Activated CD8-positive, alpha-beta memory T cell treated with anti-CD3 and anti-CD28 coated beads, Interleukin-2, amount 50 U/mL, for 24 hours (primary cell): Measurements from ENCODE around the gene ATP13A4.
"Not testable (repeated sequence)": the region's sequence is repeated elsewhere in the genome, so short reads cannot be mapped to it uniquely, and the experiment has no call there.

ENCODE experiments used
- DNase-seq: peaks from one replicate; pipeline ENCODE4 v3.0.0-alpha.2; 2020; ENCODE audit errors: extremely low read depth

Gene ATP13A4

DNA sequence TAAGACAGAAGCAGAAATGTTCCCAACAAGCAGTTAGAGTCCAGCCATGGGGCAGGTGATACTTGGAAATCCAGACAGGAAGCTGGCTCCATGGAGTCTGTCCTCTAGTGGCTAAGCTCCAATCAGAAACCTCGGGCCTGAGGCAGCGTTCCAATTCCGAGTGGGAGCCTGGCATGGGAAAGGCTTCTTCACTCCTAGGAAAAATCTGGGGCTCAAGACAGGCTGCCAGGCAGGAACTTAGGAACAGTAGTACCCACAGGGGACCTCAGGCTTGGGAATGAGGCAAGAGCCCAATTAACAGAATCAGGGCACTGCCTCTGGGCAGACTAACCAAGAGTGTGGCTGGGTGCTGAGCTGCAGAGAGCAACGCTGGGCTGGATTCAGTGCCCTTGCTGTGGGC lies 6.2 kb upstream of the ATP13A4 start:
- no peak for DNase-seq

DNA sequence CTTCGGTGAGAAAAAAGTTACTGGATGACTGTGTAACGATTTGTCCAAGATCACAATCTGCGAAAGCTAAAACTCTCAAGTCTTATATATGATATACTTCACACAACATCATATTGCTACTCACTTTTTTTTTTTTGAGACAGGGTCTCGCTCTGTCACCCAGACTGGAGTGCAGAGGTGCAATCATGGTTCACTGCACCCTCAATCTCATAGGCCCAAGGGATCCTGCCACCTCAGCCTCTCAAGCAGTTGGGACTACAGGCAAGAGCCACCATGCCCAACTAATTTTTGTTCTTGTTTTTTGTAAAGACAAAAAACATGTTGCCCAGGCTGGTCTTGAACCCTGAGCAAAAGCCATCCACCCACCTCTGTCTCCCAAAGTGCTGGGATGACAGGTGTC lies 5.4 kb upstream of the ATP13A4 start:
- DNase-seq, result no peak

DNA sequence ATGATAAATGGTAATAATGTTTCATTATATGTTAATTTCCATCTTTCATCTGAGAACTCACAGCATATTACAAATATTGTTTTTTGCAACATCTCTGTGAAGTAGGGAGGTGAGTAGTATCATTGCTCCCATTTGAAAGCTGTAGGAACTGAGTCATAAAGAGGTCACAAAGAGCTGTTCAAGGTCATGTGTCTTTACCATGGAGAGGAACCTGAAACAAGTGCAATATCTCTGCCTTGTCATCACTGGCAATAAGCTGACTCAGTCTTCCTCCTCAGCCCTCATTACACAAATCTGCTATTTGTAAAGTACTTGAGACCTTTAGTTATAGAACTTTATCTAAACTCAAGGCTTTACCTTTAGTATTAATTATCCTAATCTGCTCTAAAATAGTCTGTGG lies 4.4 kb upstream of the ATP13A4 start:
- no peak for DNase-seq

GRCh38 chr3:193556841-193557240 lies 2.1 kb upstream of the ATP13A4 start:
- no peak for DNase-seq

DNA sequence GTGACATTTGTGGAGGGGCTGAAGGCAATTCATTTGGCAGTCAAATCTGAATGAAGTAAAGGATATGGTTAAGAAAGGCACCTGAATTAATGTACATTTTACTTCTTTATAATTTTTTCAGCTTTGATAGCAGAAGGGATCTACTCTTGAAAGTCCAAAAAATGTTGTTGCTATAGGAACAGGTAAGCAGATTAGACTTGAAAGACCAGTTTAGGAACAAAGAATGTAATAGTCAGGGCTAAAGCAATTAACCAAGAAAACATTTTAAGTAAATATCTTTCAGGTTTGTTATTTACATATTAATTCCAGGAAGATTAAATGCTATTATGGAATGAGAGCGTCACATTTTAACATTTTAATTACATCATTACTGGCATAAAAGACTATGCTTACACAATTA lies 1.1 kb downstream of the ATP13A4 start:
- no peak for DNase-seq

DNA sequence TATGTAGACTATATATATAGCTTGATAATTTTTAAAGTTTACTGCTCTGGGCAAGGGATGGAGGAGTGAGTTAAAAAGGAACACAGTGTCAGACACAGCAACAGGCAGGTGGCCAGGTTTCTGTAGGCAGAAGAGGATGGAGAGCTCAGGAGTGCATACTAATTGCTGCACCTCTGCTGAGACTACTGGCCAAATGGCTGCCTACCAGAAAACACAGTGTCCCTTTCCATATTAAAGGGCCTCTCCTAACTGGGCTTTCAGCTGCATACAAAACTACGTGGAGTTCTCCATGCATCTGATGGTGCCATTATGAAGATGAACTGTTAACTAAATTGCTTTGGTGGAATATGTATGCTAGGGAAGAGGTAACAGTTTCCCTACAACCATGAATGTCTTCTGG lies 1.8 kb downstream of the ATP13A4 start:
- no peak for DNase-seq

- no peak for DNase-seq
Observed at GRCh38 chr3:193548406-193548805, 6.3 kb downstream of the ATP13A4 start.

DNA sequence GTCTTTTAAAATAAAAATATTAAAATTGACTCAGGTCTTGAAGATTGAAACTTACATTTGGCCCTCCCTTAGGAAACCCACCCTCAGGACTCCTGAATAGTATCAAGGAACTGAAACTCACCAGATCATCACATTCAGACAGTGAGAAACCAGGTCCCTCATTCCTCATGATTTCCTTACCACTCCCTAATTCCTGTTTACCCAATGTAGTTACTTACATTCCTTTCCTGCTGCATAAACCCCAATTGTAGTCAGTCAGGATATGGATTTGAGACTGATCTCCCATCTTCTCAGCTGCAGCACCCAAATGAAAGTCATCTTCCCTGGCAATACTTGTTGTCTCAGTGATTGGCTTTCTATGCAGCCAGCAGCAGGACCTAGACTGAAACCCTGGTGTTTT lies 8.6 kb downstream of the ATP13A4 start:
- DNase-seq, result no peak

GRCh38 chr3:193545304-193545703 lies 9.4 kb downstream of the ATP13A4 start:
- DNase-seq, result no peak

GRCh38 chr3:193544289-193544688 lies 10.4 kb downstream of the ATP13A4 start:
- DNase-seq, result no peak

GRCh38 chr3:193530231-193531165 lies 24.2 kb downstream of the ATP13A4 start:
- DNase-seq, result no peak

- DNase-seq, result not testable (repeated sequence)
Observed at GRCh38 chr3:193526085-193526484, 28.6 kb downstream of the ATP13A4 start.

DNA sequence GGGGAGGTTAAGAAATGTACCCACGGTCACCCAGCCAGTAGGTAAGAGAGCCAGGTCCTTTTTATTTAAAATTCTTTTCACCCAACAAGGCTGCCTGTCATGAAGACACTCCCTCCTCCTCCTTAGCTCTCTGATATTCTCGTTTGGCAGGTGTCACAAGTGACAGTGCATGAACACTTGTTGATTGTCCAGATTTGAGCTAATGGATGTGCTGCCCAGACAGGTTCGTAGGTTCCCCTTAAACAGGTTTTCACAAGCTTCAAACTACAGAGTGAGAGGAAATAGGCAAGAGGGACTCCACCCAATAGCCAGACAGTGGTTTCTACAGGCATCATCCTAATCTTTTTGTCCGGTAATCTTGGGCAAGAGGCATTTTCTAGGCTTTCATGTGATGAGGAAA lies 32.2 kb downstream of the ATP13A4 start:
- no peak for DNase-seq

DNA sequence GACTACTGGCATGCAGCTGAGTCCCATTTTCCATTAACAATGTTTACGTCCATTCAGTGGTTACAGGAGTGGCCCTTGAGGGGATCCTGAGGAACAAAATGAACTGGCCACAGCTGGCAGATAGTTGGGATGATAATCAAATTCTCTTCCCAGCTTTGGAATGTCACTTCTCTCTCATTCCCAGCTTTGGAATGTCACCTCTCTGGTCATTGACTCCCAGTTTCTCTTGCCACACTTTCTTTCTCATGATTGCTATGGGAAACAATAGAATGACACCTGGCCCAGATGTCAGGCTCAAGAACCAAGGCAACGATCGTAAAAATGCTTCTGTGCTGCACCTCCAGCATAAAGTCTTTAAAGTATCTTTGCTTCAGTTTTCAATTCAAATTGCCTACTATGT lies 34.0 kb downstream of the ATP13A4 start:
- DNase-seq, result no peak

DNA sequence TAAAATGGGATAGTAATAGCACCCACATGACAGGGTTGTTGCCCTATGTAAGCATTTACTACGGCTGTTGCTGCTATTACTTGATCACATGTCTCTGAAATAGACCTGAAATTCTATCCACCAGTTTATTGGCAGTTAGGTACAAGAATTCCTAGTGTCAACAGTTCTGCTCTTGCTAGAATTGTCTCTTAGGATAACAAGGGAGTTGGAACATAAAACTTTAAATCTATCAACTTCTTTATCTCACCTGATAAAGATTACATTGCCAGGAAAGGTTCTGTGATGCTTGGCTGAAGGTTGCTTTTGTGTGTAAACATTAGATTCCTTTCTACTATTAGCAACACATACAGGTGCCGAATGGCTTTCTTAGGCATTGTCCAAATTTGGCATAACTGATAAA lies 38.7 kb downstream of the ATP13A4 start:
- DNase-seq, result no peak

DNA sequence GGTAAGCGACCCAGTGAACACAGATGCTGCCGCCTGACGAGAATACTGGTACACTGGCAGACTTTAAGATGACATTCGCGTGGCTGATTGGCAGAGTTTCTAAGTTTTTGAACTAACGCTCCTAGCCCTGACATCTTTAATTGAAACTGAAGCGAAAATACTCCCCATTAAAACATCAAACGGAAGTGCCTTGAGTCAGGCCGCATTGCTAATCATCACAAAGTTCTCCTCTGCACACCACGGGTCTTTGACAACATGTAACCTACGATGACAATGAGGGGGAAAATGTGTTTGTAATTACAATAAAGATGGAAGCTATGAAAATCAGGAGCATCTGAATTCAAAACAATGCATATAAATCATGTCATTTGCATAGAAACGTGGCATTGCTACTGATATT lies 44.5 kb downstream of the ATP13A4 start:
- DNase-seq, result no peak

- no peak for DNase-seq
Observed at GRCh38 chr3:193509103-193509965, 45.4 kb downstream of the ATP13A4 start.

DNA sequence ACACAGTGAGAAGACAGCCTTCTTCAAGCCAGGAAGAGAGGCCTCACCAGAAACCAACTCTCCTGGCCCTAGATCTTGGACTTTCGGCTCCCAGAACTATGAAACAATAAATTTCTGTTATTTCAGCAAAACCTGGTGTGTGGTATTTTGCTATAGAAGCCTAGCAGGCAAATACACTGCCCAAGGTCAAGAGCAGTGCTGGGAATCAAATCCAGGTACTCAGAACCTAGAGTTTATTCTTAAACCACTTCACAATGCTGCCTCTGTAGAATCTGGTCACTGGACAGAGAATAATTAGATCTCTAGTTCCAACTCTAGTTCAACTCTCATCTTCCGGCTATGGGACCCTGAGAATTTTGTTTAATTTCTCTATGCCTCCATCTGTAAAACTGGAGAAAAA lies 46.6 kb downstream of the ATP13A4 start:
- DNase-seq, result no peak

DNA sequence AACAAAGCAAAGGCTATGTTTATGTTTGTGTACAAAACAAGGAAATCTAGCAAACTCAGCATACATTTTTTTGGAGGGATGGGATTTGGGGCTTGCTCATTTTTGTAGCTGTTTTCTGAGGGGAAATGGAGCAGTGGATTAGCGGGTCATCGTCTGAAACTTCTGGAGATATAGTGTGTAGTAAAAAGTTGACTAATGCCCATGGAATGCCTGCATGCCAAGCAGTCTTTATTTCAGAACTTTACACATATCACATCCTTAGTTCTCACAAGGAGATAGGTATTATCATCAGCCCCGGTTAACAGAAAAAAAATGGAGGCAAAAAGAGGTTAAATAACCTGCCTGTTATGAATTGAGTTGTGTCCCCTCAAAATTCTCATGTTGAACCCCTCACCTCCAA lies 47.1 kb downstream of the ATP13A4 start:
- DNase-seq, result no peak

GRCh38 chr3:193506921-193507320 lies 47.8 kb downstream of the ATP13A4 start:
- no peak for DNase-seq

DNA sequence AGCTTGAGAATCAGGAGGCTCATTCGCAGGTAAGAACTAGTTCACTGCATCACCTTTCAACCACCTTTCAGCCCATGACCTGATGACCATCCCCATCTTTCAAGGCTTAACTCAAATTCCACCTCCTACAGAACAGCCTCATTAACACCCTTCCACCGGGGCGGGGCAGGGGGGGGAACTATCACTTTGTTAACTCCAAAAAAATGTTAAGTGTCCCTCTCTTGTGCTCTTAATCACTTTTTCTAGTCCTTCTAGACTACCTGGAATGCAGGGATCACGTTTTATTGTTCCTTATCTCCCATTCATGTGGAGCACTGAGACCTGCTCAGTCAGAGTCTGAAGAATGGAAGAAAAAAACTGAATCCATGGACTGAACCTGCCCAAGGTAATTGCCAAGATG lies 51.8 kb downstream of the ATP13A4 start:
- DNase-seq, result no peak

GRCh38 chr3:193499801-193500485 lies 54.8 kb downstream of the ATP13A4 start:
- DNase-seq, result no peak
